Measurements from ENCODE around the gene PSMB3. TPM values are rescaled to one million over a fixed set of nuclear protein-coding genes. Genes with fewer than 3 reads are reported as not detected.

The PSMB3 gene
- total and polyA plus RNA-seq, 9 of the 15 experiments (the other 6 are each of a cell fraction or from before 2014, with no cell fraction given) = 460 to 2,775 (median 574) TPM

GRCh38 chr17:38704606-38705522 is 47.7 kb upstream of the PSMB3 start, which contains the start of gene MLLT6 (continued):
- TF ChIP-seq, protein P1, sequence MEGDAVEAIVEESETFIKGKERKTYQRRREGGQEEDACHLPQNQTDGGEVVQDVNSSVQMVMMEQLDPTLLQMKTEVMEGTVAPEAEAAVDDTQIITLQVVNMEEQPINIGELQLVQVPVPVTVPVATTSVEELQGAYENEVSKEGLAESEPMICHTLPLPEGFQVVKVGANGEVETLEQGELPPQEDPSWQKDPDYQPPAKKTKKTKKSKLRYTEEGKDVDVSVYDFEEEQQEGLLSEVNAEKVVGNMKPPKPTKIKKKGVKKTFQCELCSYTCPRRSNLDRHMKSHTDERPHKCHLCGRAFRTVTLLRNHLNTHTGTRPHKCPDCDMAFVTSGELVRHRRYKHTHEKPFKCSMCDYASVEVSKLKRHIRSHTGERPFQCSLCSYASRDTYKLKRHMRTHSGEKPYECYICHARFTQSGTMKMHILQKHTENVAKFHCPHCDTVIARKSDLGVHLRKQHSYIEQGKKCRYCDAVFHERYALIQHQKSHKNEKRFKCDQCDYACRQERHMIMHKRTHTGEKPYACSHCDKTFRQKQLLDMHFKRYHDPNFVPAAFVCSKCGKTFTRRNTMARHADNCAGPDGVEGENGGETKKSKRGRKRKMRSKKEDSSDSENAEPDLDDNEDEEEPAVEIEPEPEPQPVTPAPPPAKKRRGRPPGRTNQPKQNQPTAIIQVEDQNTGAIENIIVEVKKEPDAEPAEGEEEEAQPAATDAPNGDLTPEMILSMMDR (IDR thresholded peaks at IDR 0.05 in 2 of 3, conservative IDR thresholded peaks at IDR 0.05 in 1 of 3; ENCODE audit: insufficient read depth in 2 of 3, low read depth in 1 of 3, low read length in 3 of 3) = no peak
- TF ChIP-seq HMG20B (CRISPR knock-in tag; IDR thresholded peaks at IDR 0.05) (no peak), CC2D1A (IDR thresholded peaks at IDR 0.05) (no peak), DNMT1 (IDR thresholded peaks at IDR 0.05) (no peak), LARP7 (IDR thresholded peaks at IDR 0.05) (no peak), MAFG (tag; conservative IDR thresholded peaks at IDR 0.05) (no peak), RERE (CRISPR knock-in tag; IDR thresholded peaks at IDR 0.05; ENCODE audit: borderline replicate concordance) (no peak)
- TF ChIP-seq, protein P2, sequence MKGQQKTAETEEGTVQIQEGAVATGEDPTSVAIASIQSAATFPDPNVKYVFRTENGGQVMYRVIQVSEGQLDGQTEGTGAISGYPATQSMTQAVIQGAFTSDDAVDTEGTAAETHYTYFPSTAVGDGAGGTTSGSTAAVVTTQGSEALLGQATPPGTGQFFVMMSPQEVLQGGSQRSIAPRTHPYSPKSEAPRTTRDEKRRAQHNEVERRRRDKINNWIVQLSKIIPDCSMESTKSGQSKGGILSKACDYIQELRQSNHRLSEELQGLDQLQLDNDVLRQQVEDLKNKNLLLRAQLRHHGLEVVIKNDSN (CRISPR knock-in tag; IDR thresholded peaks at IDR 0.05) = no peak

Data from K562 (cell line).